ENCODE data around the gene MAST1.

DNA sequence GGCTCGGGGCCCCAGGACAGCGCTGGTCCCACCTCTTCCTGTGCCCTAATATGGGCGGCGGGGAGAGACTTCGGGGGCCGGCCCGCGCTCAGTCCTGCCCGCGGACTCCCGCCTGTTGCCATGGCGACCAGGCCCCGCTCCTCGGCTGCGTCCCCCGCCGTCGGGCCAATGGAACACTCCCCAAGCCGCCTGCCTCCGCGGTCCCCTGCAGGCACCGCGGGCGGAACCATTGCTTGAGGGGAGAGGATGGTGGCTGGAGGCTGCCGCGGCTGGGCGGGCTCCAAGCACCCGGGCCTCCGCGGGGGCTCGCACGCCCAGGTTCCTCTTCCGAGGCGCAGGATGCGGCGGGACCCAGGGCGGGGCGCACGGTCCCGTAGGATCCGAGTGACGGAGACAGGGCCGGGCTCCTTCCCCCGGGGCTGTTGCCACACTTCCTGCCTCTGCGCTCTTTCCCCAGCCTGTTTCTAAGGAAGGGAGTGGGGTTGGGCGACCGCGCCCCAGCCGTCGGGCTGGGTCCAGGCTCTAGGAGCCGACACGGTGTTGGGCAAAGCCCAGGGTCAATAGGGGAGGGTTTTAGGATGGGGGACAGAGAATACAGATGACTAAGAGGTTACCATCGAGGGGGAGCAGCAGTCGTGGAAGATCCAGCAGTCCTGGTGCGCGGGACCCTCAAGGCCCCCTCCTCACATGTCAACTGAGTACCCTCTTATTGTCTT, 48.3 kb upstream of the MAST1 start:
- TF ChIP-seq GATA3 (IDR thresholded peaks at IDR 0.05; ENCODE audit: low read depth, low read length): no peak
- TF ChIP-seq GATA2 (IDR thresholded peaks at IDR 0.05; ENCODE audit: low read depth, low read length): no peak
